HepG2 (cell line): ENCODE results near the gene AP2B1. TPM values are rescaled to one million over a fixed set of nuclear protein-coding genes. Genes with fewer than 3 reads are reported as not detected.

Source experiments
- ATAC-seq: fragments of 200-7000 bp; cut with Tn5 transposase; 3 replicates; pipeline ENCODE4 v1.9.1; 2020; ENCODE audit warnings: mild to moderate bottlenecking, moderate library complexity
- BruUV-seq: library from RNA; stranded (reverse); fragments of 400-500 nt; replicated peaks from 2 replicates; lab custom pipeline; 2021; lab: Mats Ljungman, UMichigan
- CTCF ChIA-PET: fragments of 300-600 bp; formaldehyde crosslinking; extraction: SDS; loops from one replicate; lab custom pipeline; 2021; ENCODE audit warnings: low total read pairs, inconsistent platforms, low intra/inter-chr PET ratio; lab: Yijun Ruan, JAX
- POLR2A ChIA-PET: fragments of 350-600 bp; sonication (Branson Sonifier 250); formaldehyde crosslinking; loops from one replicate; lab custom pipeline; 2020; ENCODE audit warnings: antibody characterized with exemption, inconsistent platforms; lab: Yijun Ruan, JAX
- DNase-seq: peaks from one replicate; pipeline ENCODE4 v3.0.0-alpha.2; 2015; ENCODE audit warnings: low spot score
- FAIRE-seq: peaks from 3 replicates; lab custom pipeline; 2011; peaks lifted over from hg19 to GRCh38; lab: Jason Lieb, UNC
- H2AFZ ChIP-seq: one replicate; pipeline ENCODE4 v1.6.1; 2011; ENCODE audit warnings: low read length, inconsistent platforms
- H3K27ac ChIP-seq: fragments of 300-600 bp; 3 replicates; pipeline ENCODE4 v1.8.0; 2011; ENCODE audit warnings: mixed run types, mild to moderate bottlenecking, mixed read lengths, low read length, inconsistent platforms; ENCODE audit not compliant: insufficient read depth; ENCODE audit errors: extremely low read length
- H3K27me3 ChIP-seq, 2 experiments: fragments of 200-600 bp in 1 of 2; 2 replicates in 1 of 2; 3 replicates in 1 of 2; pipeline versions ENCODE4 v1.6.0 to v1.8.0; 2011; ENCODE audit warnings: low read length in 2 of 2, mild to moderate bottlenecking in 2 of 2, moderate library complexity in 2 of 2, inconsistent platforms in 1 of 2; ENCODE audit not compliant: insufficient read depth in 2 of 2, control insufficient read depth in 1 of 2
- H3K36me3 ChIP-seq, 2 experiments: fragments of 200-600 bp in 1 of 2; replicated peaks in 1 of 2; 2 replicates in 1 of 2; 3 replicates in 1 of 2; pipeline versions ENCODE4 v1.5.1 to v1.8.0; 2011; ENCODE audit warnings: low read length in 2 of 2, inconsistent platforms in 1 of 2; ENCODE audit not compliant: insufficient read depth in 2 of 2, control insufficient read depth in 1 of 2
- H3K4me1 ChIP-seq: 2 replicates; pipeline ENCODE4 v1.5.1; 2012; ENCODE audit warnings: low read length, inconsistent platforms; ENCODE audit not compliant: insufficient read depth
- H3K4me2 ChIP-seq: 2 replicates; pipeline ENCODE4 v1.6.0; 2011; ENCODE audit warnings: low read depth, low read length, inconsistent platforms
- H3K4me3 ChIP-seq, 3 experiments: fragments of 200-600 bp in 1 of 3; sonication (generic), shearing (Covaris generic) in 1 of 3; replicated peaks in 1 of 3; 2 replicates each; pipeline ENCODE4 v1.5.1; 2011 to 2016; ENCODE audit warnings: low read length in 3 of 3, inconsistent platforms in 2 of 3, low read depth in 2 of 3, mild to moderate bottlenecking in 2 of 3, control low read depth in 1 of 3, mixed read lengths in 1 of 3; ENCODE audit not compliant: insufficient read depth in 1 of 3
- H3K79me2 ChIP-seq: one replicate; pipeline ENCODE4 v1.6.1; 2011; ENCODE audit warnings: low read length, inconsistent platforms; ENCODE audit not compliant: insufficient read depth
- H3K9ac ChIP-seq: 2 replicates; pipeline ENCODE4 v1.6.0; 2011; ENCODE audit warnings: mild to moderate bottlenecking, low read depth, low read length, inconsistent platforms; ENCODE audit not compliant: insufficient read depth
- H3K9me3 ChIP-seq: 2 replicates; pipeline ENCODE4 v1.5.1; 2012; ENCODE audit warnings: mild to moderate bottlenecking, low read length
- H4K20me1 ChIP-seq: 2 replicates; pipeline ENCODE4 v1.6.0; 2011; ENCODE audit warnings: inconsistent platforms, mild to moderate bottlenecking, low read length, moderate library complexity; ENCODE audit not compliant: insufficient read depth
- BHLHE40 ChIP-seq: IDR thresholded peaks from 2 replicates; pipeline ENCODE4 v1.6.1; 2011; ENCODE audit warnings: low read length, improper control_type of control experiment
- MAFF ChIP-seq: IDR thresholded peaks from 2 replicates; pipeline ENCODE4 v1.6.1; 2011; ENCODE audit warnings: low read depth, low read length, improper control_type of control experiment
- MAFK ChIP-seq, 2 experiments: IDR thresholded peaks in 1 of 2; conservative IDR thresholded peaks in 1 of 2; 2 replicates each; pipeline ENCODE4 v1.6.1; 2011; ENCODE audit warnings: improper control_type of control experiment in 2 of 2, low read length in 2 of 2
- RFX5 ChIP-seq: IDR thresholded peaks from 2 replicates; pipeline ENCODE4 v1.6.1; 2011; ENCODE audit warnings: low read depth, low read length, improper control_type of control experiment
- TCF7 ChIP-seq: sonication (generic); IDR thresholded peaks from 2 replicates; pipeline ENCODE4 v1.6.1; 2016; ENCODE audit warnings: antibody characterized with exemption, low read depth
- ZNF569 ChIP-seq: sonication (generic); formaldehyde crosslinking; IDR thresholded peaks from 2 replicates; pipeline ENCODE4 v1.5.0; 2020; ENCODE audit warnings: mild to moderate bottlenecking, missing genetic modification reagents, moderate library complexity, borderline replicate concordance
- WGBS: methylation state at CpG from one replicate; pipeline ENCODE4 v1.1.6; 2017; ENCODE audit warnings: low lambda C conversion rate; 5-methylcytosine and 5-hydroxymethylcytosine counted together
- in situ Hi-C: cut with HindIII; loops from 2 replicates; pipeline ENCODE4 v1.10.0; 2017; ENCODE audit warnings: low pct_unique_long_range_greater_than_20kb; ENCODE audit not compliant: extremely low pct_ligation_motif_present
- intact Hi-C: fragments of 100-400 bp; cut with micrococcal nuclease; formaldehyde crosslinking; loops from one replicate; pipeline ENCODE4 v1.10.0; 2022; ENCODE audit not compliant: unreplicated experiment
- polyA plus RNA-seq, 8 experiments: library from polyadenylated mRNA; depleted of rRNA in 3 of 8; stranded (reverse) in 7 of 8; unstranded in 1 of 8; fragments of >200 nt; fragmentation: Illumina TruSeq in 4 of 8; extraction: Trizol in 4 of 8; gene quantifications; 2 replicates each; pipeline versions ENCODE4 v1.2.1 to v1.2.3, GENCODE V29; 2011 to 2016; ENCODE audit warnings: low read depth in 4 of 8, missing spikeins in 1 of 8, mixed read lengths in 1 of 8; ENCODE audit not compliant: insufficient read depth in 1 of 8
- total RNA-seq, 5 experiments: library from RNA; depleted of rRNA; stranded (reverse); fragments of >200 nt; fragmentation: Illumina TruSeq; extraction: Trizol; gene quantifications; 2 replicates each; pipeline ENCODE4 v1.2.3, GENCODE V29; 2016; ENCODE audit warnings: low read depth in 1 of 5

AP2B1 gene
- total and polyA plus RNA-seq, 2 of the 13 experiments (the other 11 are each of a cell fraction or from before 2014, with no cell fraction given), result 23.8 to 71.3 TPM

DNA sequence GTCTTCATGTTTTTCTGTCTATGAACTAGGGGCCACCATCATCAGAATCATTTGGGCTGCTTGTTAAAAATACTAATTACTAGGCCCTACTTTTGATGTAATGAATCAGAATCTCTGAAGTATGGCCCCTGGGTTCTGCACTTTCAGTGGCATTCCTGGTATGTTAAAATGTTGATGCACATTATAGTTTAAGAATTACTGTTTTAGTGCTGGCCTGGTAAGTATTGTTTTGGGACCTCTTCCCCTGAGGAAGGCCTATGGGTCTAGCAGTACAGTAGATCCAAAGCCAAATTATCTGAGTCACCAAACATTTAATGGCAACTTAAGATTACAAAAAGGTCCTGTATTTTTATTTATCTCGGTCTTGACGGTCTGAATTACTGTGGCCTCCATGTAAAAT, 58.8 kb downstream of the AP2B1 start:
- Histone ChIP-seq H3K9ac (no peak overlapping the region), H3K4me3 (no peak overlapping the region), H3K4me1 (no peaks in the 10 kb centered on the region), H3K36me3 (peaks cover 6 to 40% of the 10 kb centered on the region in 2 experiments; a peak in 4 of 5 replicates), H3K79me2 (no peaks in the 10 kb centered on the region), H3K9me3 (no peaks in the 10 kb centered on the region), H3K27ac (no peak overlapping the region), H4K20me1 (no peaks in the 10 kb centered on the region), H3K4me2 (no peak overlapping the region), H2AFZ (no peak overlapping the region), H3K27me3 (no peaks in the 10 kb centered on the region)
- intact Hi-C loops, result no loop called here
- ATAC-seq, result no peak
- CTCF ChIA-PET, result no interaction called here
- FAIRE-seq, result no peak
- no peak for DNase-seq
- 100% methylated on average over 2 of the region's 2 CpGs for WGBS
- BruUV-seq, result no TSS peak
- POLR2A ChIA-PET, result no interaction called here
- TF ChIP-seq ZNF569, result no peak
- no peak for TF ChIP-seq TCF7
- TF ChIP-seq BHLHE40, result no peak
- TF ChIP-seq, all 625 proteins: peak for 0
- in situ Hi-C loops, result no loop called here

GRCh38 chr17:35651467-35651866, 64.3 kb downstream of the AP2B1 start:
- H3K4me3 ChIP-seq, result no peak overlapping the region
- CTCF ChIA-PET, result no interaction called here
- peaks cover 10% of the 10 kb centered on the region for H3K4me1 ChIP-seq
- POLR2A ChIA-PET, result no interaction called here
- H3K79me2 ChIP-seq, result no peaks in the 10 kb centered on the region
- H3K36me3 ChIP-seq, result peaks cover 4 to 35% of the 10 kb centered on the region in 2 experiments; a peak in 4 of 5 replicates
- H3K27me3 ChIP-seq, result no peaks in the 10 kb centered on the region
- no peak overlapping the region for H3K4me2 ChIP-seq
- intact Hi-C loops, result no loop called here
- BruUV-seq, result no TSS peak
- FAIRE-seq (no peak), ATAC-seq (no peak), DNase-seq (no peak)
- H3K27ac ChIP-seq, result no peak overlapping the region
- H4K20me1 ChIP-seq, result no peaks in the 10 kb centered on the region
- no peak overlapping the region for H3K9ac ChIP-seq
- no peaks in the 10 kb centered on the region for H3K9me3 ChIP-seq
- H2AFZ ChIP-seq, result no peak overlapping the region
- 97% methylated on average over 1 of the region's 1 CpG for WGBS
- in situ Hi-C loops, result no loop called here
- peak; percentile 51 for TF ChIP-seq MAFF
- TF ChIP-seq MAFK (conservative IDR thresholded peaks at IDR 0.05 in 1 of 2, IDR thresholded peaks at IDR 0.05 in 1 of 2; ENCODE audit: low read length in 2 of 2), result peak; percentile 77
- TF ChIP-seq RFX5, result no peak
- TF ChIP-seq, all 625 proteins: peak for 2
